T-helper 17 cell (primary cell): ENCODE measurements around the gene DDX23. TPM values are rescaled to one million over a fixed set of nuclear protein-coding genes. Genes with fewer than 3 reads are reported as not detected.

ENCODE experiments used
- ATAC-seq: fragments of 150-1000 bp; cut with Tn5 transposase; 2 replicates; pipeline ENCODE4 v1.10.0; 2021; ENCODE audit warnings: mild to moderate bottlenecking, moderate library complexity
- DNase-seq, 3 donors: peaks; one replicate each; pipeline versions ENCODE4 v3.0.0 to v3.0.0-alpha.2; 2020 to 2021
- H3K9me3 ChIP-seq: one replicate; pipeline ENCODE4 v1.7.0; 2013; ENCODE audit warnings: low read length, mild to moderate bottlenecking; ENCODE audit not compliant: control insufficient read depth, poor library complexity, severe bottlenecking
- H3K27ac Mint-ChIP-seq: one replicate; pipeline ENCODE4 v1.8.0; 2022; ENCODE audit warnings: mild to moderate bottlenecking, moderate library complexity, mixed read lengths
- H3K27me3 Mint-ChIP-seq: one replicate; pipeline ENCODE4 v1.8.0; 2022; ENCODE audit warnings: mixed read lengths
- H3K36me3 Mint-ChIP-seq: one replicate; pipeline ENCODE4 v1.8.0; 2022; ENCODE audit warnings: low read depth, mixed read lengths
- H3K4me1 Mint-ChIP-seq: one replicate; pipeline ENCODE4 v1.8.0; 2022; ENCODE audit warnings: mild to moderate bottlenecking, mixed read lengths
- H3K4me3 Mint-ChIP-seq: one replicate; pipeline ENCODE4 v1.8.0; 2022; ENCODE audit warnings: mild to moderate bottlenecking, moderate library complexity, mixed read lengths
- total RNA-seq, 4 donors: library from RNA in 2 of 4; stranded (reverse) in 2 of 4; gene quantifications; one replicate each; pipeline ENCODE4 v1.2.3 and lab custom pipeline; 2022 to 2026

The DDX23 gene
- total RNA-seq, 2 donors from 2014 or later = 61.7 to 76.3 TPM

DNA sequence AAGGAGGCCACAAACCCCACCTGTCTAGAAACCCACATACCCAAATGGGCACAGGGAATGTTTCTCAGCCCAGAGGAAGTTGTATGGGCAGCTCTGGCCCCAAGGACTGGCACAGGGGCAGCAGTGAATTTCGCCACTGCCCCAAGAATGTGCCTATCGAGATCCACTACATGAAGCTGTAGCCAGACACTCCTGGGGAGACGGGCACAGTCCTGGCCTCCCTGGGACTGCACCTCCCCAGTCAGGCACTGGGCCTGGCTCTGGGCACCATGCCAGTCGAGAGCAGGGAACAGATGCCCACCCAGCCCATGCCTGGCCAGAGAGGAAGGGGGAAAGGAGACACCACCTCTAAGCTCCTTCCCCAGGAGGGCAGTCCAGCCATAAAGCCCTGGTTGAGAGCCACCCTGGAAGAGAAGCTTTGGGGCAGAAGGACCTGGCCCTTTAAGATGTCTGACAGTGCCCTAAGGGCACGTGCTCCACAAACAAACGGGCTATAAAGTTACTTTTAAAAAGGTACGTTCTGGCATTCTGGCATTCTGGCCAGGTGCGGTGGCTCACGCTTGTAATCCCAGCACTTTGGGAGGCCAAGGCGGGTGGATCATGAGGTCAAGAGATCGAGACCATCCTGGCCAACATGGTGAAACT, 71.5 kb downstream of the DDX23 start:
- no peak for ATAC-seq
- no peak overlapping the region for H3K4me3 Mint-ChIP-seq

DNA sequence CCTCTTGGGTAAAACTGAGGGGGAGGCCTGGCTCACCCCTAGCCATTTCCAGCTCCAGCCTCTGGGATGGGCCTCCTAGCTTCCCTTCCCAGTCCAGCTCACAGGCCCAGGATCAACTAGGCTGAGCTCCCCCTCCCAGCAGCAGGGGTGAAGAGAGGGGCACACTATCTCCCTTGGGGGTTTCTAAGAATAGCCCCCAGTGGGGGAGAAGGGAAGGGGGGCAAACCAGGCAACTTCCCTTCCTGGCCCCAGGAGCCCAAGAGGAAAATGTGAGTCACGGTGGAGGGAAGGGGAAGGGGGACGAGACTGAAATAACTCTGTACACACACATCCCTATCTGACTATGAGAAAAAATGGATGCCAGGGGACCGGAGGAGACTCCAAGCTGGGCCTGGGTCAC, 72.1 kb downstream of the DDX23 start:
- Mint-ChIP-seq H3K4me3 (no peak overlapping the region), H3K36me3 (peaks cover 2% of the 10 kb centered on the region), H3K27ac (no peak overlapping the region), H3K4me1 (peaks cover 2% of the 10 kb centered on the region), H3K27me3 (peaks cover 21% of the 10 kb centered on the region)
- DNase-seq (no peak), ATAC-seq (no peak)
- no peaks in the 10 kb centered on the region for H3K9me3 ChIP-seq

More for the DNA sequence above, 71.5 kb downstream of the DDX23 start:
- DNase-seq = no peak
- Mint-ChIP-seq H3K36me3 (peaks cover 2% of the 10 kb centered on the region), H3K4me1 (peaks cover 2% of the 10 kb centered on the region), H3K27ac (no peak overlapping the region), H3K27me3 (peaks cover 24% of the 10 kb centered on the region)
- no peaks in the 10 kb centered on the region for H3K9me3 ChIP-seq

Other genes starting within 250 kb of the DDX23 start
- 100 to 1,000 TPM in 1 of 2 donors, 10 to 100 TPM in 1; 90.2 to 127 TPM for gene KANSL2, start 169.9 kb downstream of the DDX23 start, total RNA-seq
- 100 to 1,000 TPM in 1 of 2 donors, 10 to 100 TPM in 1; 87.5 to 117 TPM for gene CCNT1, start 135.5 kb downstream of the DDX23 start, total RNA-seq
- under 1 TPM; 0.42 to 0.70 TPM for gene ADCY6, start 63.1 kb downstream of the DDX23 start, total RNA-seq
- 1 to 10 TPM; 6.5 to 8.0 TPM for gene CACNB3, start 33.7 kb downstream of the DDX23 start, total RNA-seq
- 1 to 10 TPM; 6.0 to 8.2 TPM for gene RND1, start 13.7 kb upstream of the DDX23 start, total RNA-seq
- gene FKBP11, start 73.3 kb upstream of the DDX23 start, total RNA-seq = 100 to 1,000 TPM; 132 to 145 TPM
- 100 to 1,000 TPM in 1 of 2 donors, 10 to 100 TPM in 1; 80.1 to 111 TPM for gene ARF3, start 105.3 kb upstream of the DDX23 start, total RNA-seq
- gene WNT10B, start 119.6 kb upstream of the DDX23 start, total RNA-seq = 10 to 100 TPM; 13.8 to 17.6 TPM
- 1 to 10 TPM; 2.2 to 2.3 TPM for gene WNT1, start 126.2 kb upstream of the DDX23 start, total RNA-seq
- gene DDN, start 147.2 kb upstream of the DDX23 start, total RNA-seq = under 1 TPM; 0.62 to 0.70 TPM
- gene PRKAG1, start 166.6 kb upstream of the DDX23 start, total RNA-seq = 10 to 100 TPM; 41.4 to 47.7 TPM
- gene KMT2D, start 208.6 kb upstream of the DDX23 start, total RNA-seq = 100 to 1,000 TPM; 137 to 139 TPM
- 1 to 10 TPM; 7.9 to 8.1 TPM for gene RHEBL1, start 217.8 kb upstream of the DDX23 start, total RNA-seq
- under 1 TPM; 0.17 to 0.44 TPM for gene DHH, start 242.6 kb upstream of the DDX23 start, total RNA-seq